Smooth muscle cell (in vitro differentiated cells): ENCODE measurements around the gene COPZ1. TPM values are rescaled to one million over a fixed set of nuclear protein-coding genes. Genes with fewer than 3 reads are reported as not detected.

Source experiments
- DNase-seq: peaks from one replicate; lab custom pipeline; 2025; ENCODE audit not compliant: unreplicated experiment; lab: John Stamatoyannopoulos, UW
- H2AFZ ChIP-seq: fragments of 200-600 bp; sonication (generic); 2 replicates; pipeline ENCODE4 v1.6.0; 2016; ENCODE audit warnings: antibody characterized with exemption, low read depth, mild to moderate bottlenecking
- H3F3A ChIP-seq: fragments of 200-600 bp; sonication (generic); 2 replicates; pipeline ENCODE4 v1.6.0; 2017; ENCODE audit warnings: antibody characterized with exemption, low read depth
- H3K27ac ChIP-seq: fragments of 200-600 bp; sonication (generic); 2 replicates; pipeline ENCODE4 v1.5.1; 2016; ENCODE audit warnings: low read depth, mild to moderate bottlenecking
- H3K27me3 ChIP-seq: fragments of 200-600 bp; sonication (generic); 2 replicates; pipeline ENCODE4 v1.6.1; 2016; ENCODE audit warnings: low read depth, mild to moderate bottlenecking
- H3K36me3 ChIP-seq: fragments of 200-600 bp; sonication (generic); 2 replicates; pipeline ENCODE4 v1.5.1; 2016; ENCODE audit warnings: low read depth
- H3K4me1 ChIP-seq: fragments of 200-600 bp; sonication (generic); 2 replicates; pipeline ENCODE4 v1.5.1; 2016; ENCODE audit warnings: low read depth
- H3K4me2 ChIP-seq: fragments of 200-600 bp; sonication (generic); 2 replicates; pipeline ENCODE4 v1.6.0; 2016; ENCODE audit warnings: mild to moderate bottlenecking
- H3K4me3 ChIP-seq: fragments of 200-600 bp; sonication (generic); 2 replicates; pipeline ENCODE4 v1.5.1; 2016; ENCODE audit warnings: mild to moderate bottlenecking
- H3K79me2 ChIP-seq: fragments of 200-600 bp; sonication (generic); 2 replicates; pipeline ENCODE4 v1.6.0; 2016; ENCODE audit warnings: low read depth, mild to moderate bottlenecking
- H3K9ac ChIP-seq: fragments of 200-600 bp; sonication (generic); 2 replicates; pipeline ENCODE4 v1.6.0; 2016; ENCODE audit warnings: low read depth
- H3K9me3 ChIP-seq: fragments of 200-600 bp; sonication (generic); replicated peaks from 2 replicates; pipeline ENCODE4 v1.5.1; 2016; ENCODE audit warnings: low read depth
- H4K20me1 ChIP-seq: fragments of 200-600 bp; sonication (generic); 2 replicates; pipeline ENCODE4 v1.6.0; 2016; ENCODE audit warnings: low read depth
- WGBS: methylation state at CpG from one replicate; pipeline ENCODE4 v1.1.7; 2016; ENCODE audit warnings: low lambda C conversion rate; 5-methylcytosine and 5-hydroxymethylcytosine counted together
- polyA plus RNA-seq: library from polyadenylated mRNA; unstranded; fragments of >200 nt; fragmentation: Nextera tagmentation; extraction: Ambion mirVana; gene quantifications from 2 replicates; pipeline ENCODE4 v1.2.1, GENCODE V29; 2016
- total RNA-seq: library from RNA; depleted of rRNA; stranded (reverse); fragments of >200 nt; gene quantifications from 2 replicates; pipeline ENCODE4 v1.2.3, GENCODE V29; 2014
- TF ChIP-seq, protein P1 (sequence below): fragments of 200-600 bp; sonication (generic); IDR thresholded peaks from 2 replicates; pipeline ENCODE4 v1.5.1; 2017; ENCODE audit warnings: borderline replicate concordance, mild to moderate bottlenecking, antibody characterized with exemption; ENCODE audit not compliant: insufficient read depth, poor library complexity, severe bottlenecking

COPZ1 gene
- total and polyA plus RNA-seq, 2 experiments from 2014 or later, result 147 to 214 TPM

DNA sequence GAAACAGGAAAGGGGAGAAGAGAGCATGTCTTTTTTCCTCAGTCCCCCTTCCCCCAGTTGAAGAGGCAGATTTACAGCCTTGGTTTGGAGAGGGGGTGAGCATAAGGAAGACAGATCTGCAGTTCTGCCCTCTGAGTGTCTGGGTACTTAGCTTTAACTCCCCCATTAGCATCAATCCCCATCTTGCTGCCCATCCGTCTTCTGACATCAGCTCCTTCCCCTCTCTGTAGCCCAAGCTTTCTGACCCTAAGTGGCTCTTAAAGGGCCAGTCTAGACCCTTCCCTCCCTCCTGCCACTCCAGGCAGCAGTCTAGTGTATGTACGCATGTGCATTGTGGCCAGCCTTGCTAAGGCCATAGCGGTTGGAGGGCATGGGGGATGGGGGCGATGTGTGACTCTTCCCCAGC is 32.0 kb downstream of the COPZ1 start:
- Histone ChIP-seq H2AFZ (no peak overlapping the region), H3K4me1 (peaks cover 78% of the 10 kb centered on the region), H3K27ac (peak overlapping the region; percentile 99), H3F3A (peaks cover 14% of the 10 kb centered on the region), H3K4me2 (peak overlapping the region; percentile 99), H3K27me3 (no peaks in the 10 kb centered on the region), H3K79me2 (no peaks in the 10 kb centered on the region), H3K9ac (no peak overlapping the region), H3K9me3 (no peaks in the 10 kb centered on the region), H3K36me3 (no peaks in the 10 kb centered on the region), H4K20me1 (no peaks in the 10 kb centered on the region), H3K4me3 (no peak overlapping the region)
- no peak for DNase-seq
- TF ChIP-seq, protein P1, sequence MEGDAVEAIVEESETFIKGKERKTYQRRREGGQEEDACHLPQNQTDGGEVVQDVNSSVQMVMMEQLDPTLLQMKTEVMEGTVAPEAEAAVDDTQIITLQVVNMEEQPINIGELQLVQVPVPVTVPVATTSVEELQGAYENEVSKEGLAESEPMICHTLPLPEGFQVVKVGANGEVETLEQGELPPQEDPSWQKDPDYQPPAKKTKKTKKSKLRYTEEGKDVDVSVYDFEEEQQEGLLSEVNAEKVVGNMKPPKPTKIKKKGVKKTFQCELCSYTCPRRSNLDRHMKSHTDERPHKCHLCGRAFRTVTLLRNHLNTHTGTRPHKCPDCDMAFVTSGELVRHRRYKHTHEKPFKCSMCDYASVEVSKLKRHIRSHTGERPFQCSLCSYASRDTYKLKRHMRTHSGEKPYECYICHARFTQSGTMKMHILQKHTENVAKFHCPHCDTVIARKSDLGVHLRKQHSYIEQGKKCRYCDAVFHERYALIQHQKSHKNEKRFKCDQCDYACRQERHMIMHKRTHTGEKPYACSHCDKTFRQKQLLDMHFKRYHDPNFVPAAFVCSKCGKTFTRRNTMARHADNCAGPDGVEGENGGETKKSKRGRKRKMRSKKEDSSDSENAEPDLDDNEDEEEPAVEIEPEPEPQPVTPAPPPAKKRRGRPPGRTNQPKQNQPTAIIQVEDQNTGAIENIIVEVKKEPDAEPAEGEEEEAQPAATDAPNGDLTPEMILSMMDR, result no peak
- 47% methylated on average over 4 of the region's 4 CpGs for WGBS

DNA sequence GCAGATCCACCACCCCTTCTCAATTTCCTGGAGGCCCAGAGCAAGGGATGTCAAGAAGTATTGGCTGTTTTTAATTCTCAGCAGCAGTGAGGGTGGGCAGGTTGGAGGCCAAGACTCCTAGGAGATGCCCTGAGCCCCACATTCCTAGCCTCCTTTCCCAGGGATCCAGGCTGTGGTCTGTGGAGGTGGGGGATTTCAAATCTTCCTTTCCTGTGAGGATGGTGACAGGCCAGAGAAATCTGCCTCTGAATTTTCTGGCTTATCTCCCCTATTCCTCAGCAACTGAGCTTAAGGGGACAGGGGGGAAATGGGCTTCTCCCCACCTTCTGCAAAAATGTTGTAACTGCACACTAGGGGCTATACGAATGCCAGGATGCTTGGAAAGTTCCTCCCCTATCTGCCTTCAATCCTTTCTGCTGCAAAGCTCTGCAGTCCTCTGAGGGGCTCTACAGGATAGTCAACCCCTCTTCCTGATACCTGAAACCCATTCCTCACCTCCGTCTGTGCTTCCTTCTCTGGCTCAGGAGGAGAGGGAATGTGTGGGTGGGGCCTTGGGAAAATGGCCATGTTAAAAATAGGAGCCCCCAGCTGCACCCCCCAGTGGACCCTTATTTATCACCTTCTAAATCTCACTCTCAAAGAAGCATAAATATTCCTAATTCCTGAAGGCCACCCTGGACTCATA is 32.7 kb downstream of the COPZ1 start:
- H3K27ac ChIP-seq, result peak overlapping the region; percentile 99
- H3K79me2 ChIP-seq, result no peaks in the 10 kb centered on the region
- H3K36me3 ChIP-seq, result no peaks in the 10 kb centered on the region
- 45% methylated on average over 2 of the region's 2 CpGs for WGBS
- H3K27me3 ChIP-seq, result no peaks in the 10 kb centered on the region
- H3F3A ChIP-seq, result peaks cover 8% of the 10 kb centered on the region
- no peak overlapping the region for H2AFZ ChIP-seq
- TF ChIP-seq, protein P1, result no peak
- no peak for DNase-seq
- H4K20me1 ChIP-seq, result no peaks in the 10 kb centered on the region
- H3K4me2 ChIP-seq, result peak overlapping the region; percentile 99
- H3K9ac ChIP-seq, result peak overlapping the region; percentile 34
- no peaks in the 10 kb centered on the region for H3K9me3 ChIP-seq
- peaks cover 71% of the 10 kb centered on the region for H3K4me1 ChIP-seq
- peak overlapping the region; percentile 81 for H3K4me3 ChIP-seq

DNA sequence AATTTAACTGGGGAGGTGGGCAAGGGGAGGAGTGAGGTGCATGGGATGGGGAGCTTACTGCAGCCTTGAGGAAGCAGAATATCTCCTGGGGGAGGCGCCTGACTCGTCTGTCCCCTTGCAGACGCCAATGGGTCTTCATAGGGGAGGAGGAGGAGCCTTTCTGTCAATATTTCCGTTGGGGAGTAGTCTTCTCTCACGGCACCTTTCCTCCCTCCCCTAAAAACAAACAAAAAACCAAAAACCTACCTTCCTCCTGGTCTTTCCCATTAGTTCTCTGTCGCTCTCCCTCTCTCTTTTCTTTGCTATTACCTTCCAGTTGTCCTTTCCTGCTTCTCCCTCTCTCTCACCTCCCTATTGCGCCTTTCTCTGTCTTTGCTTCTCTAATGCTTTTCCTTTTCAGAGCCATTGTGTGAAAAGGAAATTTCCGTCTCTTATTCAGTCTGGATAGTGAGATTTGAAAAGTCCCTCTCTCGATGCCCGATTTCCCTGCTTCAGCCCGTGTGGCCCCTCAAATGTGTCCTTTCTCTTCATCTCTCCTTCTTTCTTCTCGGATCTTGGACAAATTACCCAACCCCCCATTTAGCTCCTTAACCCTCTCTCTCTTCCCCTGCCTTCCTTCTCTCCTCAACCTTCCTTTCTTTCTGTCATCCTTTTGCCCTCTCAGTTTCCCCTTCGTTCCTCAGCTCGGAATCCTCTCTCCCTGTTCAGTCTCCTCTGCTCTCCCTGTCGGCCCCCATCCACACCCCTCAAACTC is 33.4 kb downstream of the COPZ1 start:
- Histone ChIP-seq H3K27ac (peak overlapping the region; percentile 99), H3K79me2 (no peaks in the 10 kb centered on the region), H3K9me3 (no peaks in the 10 kb centered on the region), H4K20me1 (no peaks in the 10 kb centered on the region), H3K36me3 (no peaks in the 10 kb centered on the region), H3K27me3 (no peaks in the 10 kb centered on the region), H2AFZ (peak overlapping the region; percentile 46), H3K4me1 (peaks cover 64% of the 10 kb centered on the region), H3K4me3 (peak overlapping the region; percentile 81), H3K4me2 (peak overlapping the region; percentile 99), H3F3A (peaks cover 8% of the 10 kb centered on the region), H3K9ac (peak overlapping the region; percentile 96)
- TF ChIP-seq, protein P1, result no peak
- no peak for DNase-seq
- 2% methylated on average over 15 of the region's 15 CpGs for WGBS
